DMS114 treated with DMSO at 0.1 percent for 48 hours (cell line): Measurements from ENCODE around the gene CIAO3.
"Not testable (repeated sequence)": the region's sequence is repeated elsewhere in the genome, so short reads cannot be mapped to it uniquely, and the experiment has no call there.

Experiments used
- DNase-seq: peaks from one replicate; lab custom pipeline; 2025; ENCODE audit not compliant: unreplicated experiment; lab: John Stamatoyannopoulos, UW

Gene CIAO3

GRCh38 chr16:760545-761343 lies 19.9 kb upstream of the CIAO3 start, which contains the start of gene MSLN:
MSLN (plus strand) TSS chr16:760734; CDS start chr16:762681, 1,947 bp downstream.
- DNase-seq: no peak

GRCh38 chr16:760065-760464 lies 19.3 kb upstream of the CIAO3 start:
- no peak for DNase-seq

- no peak for DNase-seq
Measured at GRCh38 chr16:759110-759910, 18.5 kb upstream of the CIAO3 start.

GRCh38 chr16:756428-756827 lies 15.6 kb upstream of the CIAO3 start:
- no peak for DNase-seq

GRCh38 chr16:754656-755055 lies 13.9 kb upstream of the CIAO3 start:
- no peak for DNase-seq

- not testable (repeated sequence) for DNase-seq
Measured at GRCh38 chr16:754121-754607, 13.4 kb upstream of the CIAO3 start.

- no peak for DNase-seq
Measured at GRCh38 chr16:752007-752312, 11.2 kb upstream of the CIAO3 start.

GRCh38 chr16:751152-752006 lies 10.6 kb upstream of the CIAO3 start:
- no peak for DNase-seq

GRCh38 chr16:750485-750884 lies 9.7 kb upstream of the CIAO3 start:
- no peak for DNase-seq

GRCh38 chr16:749010-749409 lies 8.2 kb upstream of the CIAO3 start:
- no peak for DNase-seq

- no peak for DNase-seq
Measured at GRCh38 chr16:747978-748746, 7.4 kb upstream of the CIAO3 start.

- DNase-seq: no peak
Measured at GRCh38 chr16:746637-747036, 5.8 kb upstream of the CIAO3 start.

- no peak for DNase-seq
Measured at GRCh38 chr16:745739-746138, 4.9 kb upstream of the CIAO3 start.

- DNase-seq: no peak
Measured at GRCh38 chr16:743794-744500, 3.1 kb upstream of the CIAO3 start.

GRCh38 chr16:742894-743293 lies 2.1 kb upstream of the CIAO3 start:
- DNase-seq: not testable (repeated sequence)

- DNase-seq: no peak
Measured at GRCh38 chr16:741986-742629, 1.3 kb upstream of the CIAO3 start.

GRCh38 chr16:740459-740763 lies 386 bp downstream of the CIAO3 start:
- DNase-seq: no peak

GRCh38 chr16:739560-740458 lies 988 bp downstream of the CIAO3 start:
- DNase-seq: no peak
